Mucosa of gallbladder (tissue), 1 donor: Measurements from ENCODE around the gene RPS25. TPM values are rescaled to one million over a fixed set of nuclear protein-coding genes. Genes with fewer than 3 reads are reported as not detected.
"Not testable (repeated sequence)": the region's sequence is repeated elsewhere in the genome, so short reads cannot be mapped to it uniquely, and the experiment has no call there.

Source experiments
- DNase-seq: peaks from one replicate; pipeline ENCODE4 v3.0.0-alpha.2; 2020; ENCODE audit warnings: low spot score
- total RNA-seq: library from RNA; stranded (reverse); gene quantifications from one replicate; pipeline ENCODE4 v1.2.1, GENCODE V29; 2021
- donor health status: DM: no; HTN: no; CAD: no.

RPS25 gene
- total RNA-seq, 1 donor from 2014 or later, result 662 TPM

- no peak for DNase-seq
These were observed 46.5 kb downstream of the RPS25 start, which contains the start of gene FOXR1 for GRCh38 chr11:118971646-118972045. Gene FOXR1, plus strand, starts transcription at chr11:118971761. Its CDS starts 171 bp downstream, at chr11:118971932.

- DNase-seq, result not testable (repeated sequence)
These were observed 48.6 kb downstream of the RPS25 start for GRCh38 chr11:118969508-118969907.

Other genes starting within 250 kb of the RPS25 start
- 98.9 TPM for gene DDX6, start 227.2 kb downstream of the RPS25 start, total RNA-seq
- 0.06 TPM for gene CXCR5, start 134.5 kb downstream of the RPS25 start, total RNA-seq
- 107 TPM for gene BCL9L, start 92.4 kb downstream of the RPS25 start, total RNA-seq
- not detected for gene UPK2, start 62.0 kb downstream of the RPS25 start, total RNA-seq
- gene FOXR1, start 46.6 kb downstream of the RPS25 start, total RNA-seq, result not detected
- gene CENATAC, start 20.2 kb downstream of the RPS25 start, total RNA-seq, result 23.2 TPM
- 82.6 TPM for gene TRAPPC4, start 423 bp upstream of the RPS25 start, total RNA-seq
- 64.3 TPM for gene SLC37A4, start 12.5 kb upstream of the RPS25 start, total RNA-seq
- 201 TPM for gene HYOU1, start 38.9 kb upstream of the RPS25 start, total RNA-seq
- gene VPS11, start 49.5 kb upstream of the RPS25 start, total RNA-seq, result 33.4 TPM
- 12.3 TPM for gene HMBS, start 66.5 kb upstream of the RPS25 start, total RNA-seq
- gene DPAGT1, start 83.5 kb upstream of the RPS25 start, total RNA-seq, result 65.9 TPM
- gene C2CD2L, start 89.0 kb upstream of the RPS25 start, total RNA-seq, result 21.9 TPM
- gene HINFP, start 103.2 kb upstream of the RPS25 start, total RNA-seq, result 35.9 TPM
- 0.17 TPM for gene ABCG4, start 130.7 kb upstream of the RPS25 start, total RNA-seq
- 24.6 TPM for gene NLRX1, start 150.4 kb upstream of the RPS25 start, total RNA-seq
- 107 TPM for gene NHERF4, start 167.1 kb upstream of the RPS25 start, total RNA-seq
- 15.6 TPM for gene CBL, start 188.0 kb upstream of the RPS25 start, total RNA-seq